Ectodermal cell (in vitro differentiated cells): ENCODE measurements around the gene CBX1.

Source experiments
- H3K27ac ChIP-seq: 2 replicates; pipeline ENCODE4 v1.7.0; 2013; ENCODE audit warnings: mild to moderate bottlenecking, low read depth, low read length; ENCODE audit not compliant: insufficient read depth, poor library complexity, severe bottlenecking
- H3K27me3 ChIP-seq: 2 replicates; pipeline ENCODE4 v1.7.0; 2013; ENCODE audit warnings: mild to moderate bottlenecking, low read length; ENCODE audit not compliant: insufficient read depth, control insufficient read depth, poor library complexity, severe bottlenecking
- H3K36me3 ChIP-seq: one replicate; pipeline ENCODE4 v1.7.0; 2013; ENCODE audit warnings: low read length; ENCODE audit not compliant: control insufficient read depth, insufficient read depth
- H3K4me1 ChIP-seq: one replicate; pipeline ENCODE4 v1.7.0; 2013; ENCODE audit warnings: low read length; ENCODE audit not compliant: control insufficient read depth, insufficient read depth
- H3K4me3 ChIP-seq: 2 replicates; pipeline ENCODE4 v1.7.0; 2013; ENCODE audit warnings: low read depth, low read length, control low read depth; ENCODE audit not compliant: insufficient read depth
- H3K9me3 ChIP-seq: 2 replicates; pipeline ENCODE4 v1.7.0; 2013; ENCODE audit warnings: mild to moderate bottlenecking, low read length, moderate library complexity; ENCODE audit not compliant: control insufficient read depth
- WGBS, 2 experiments: methylation state at CpG; one replicate each; pipeline ENCODE4 v1.1.7; 2013; ENCODE audit warnings: missing lambda C conversion rate in 2 of 2; 5-methylcytosine and 5-hydroxymethylcytosine counted together

The CBX1 gene

GRCh38 chr17:48021934-48022333 lies 79.3 kb downstream of the CBX1 start:
- no peak overlapping the region for H3K4me3 ChIP-seq
- peaks cover 34% of the 10 kb centered on the region for H3K4me1 ChIP-seq
- no peak overlapping the region for H3K27ac ChIP-seq
- 95 to 96% methylated on average over 5 of the region's 5 CpGs for WGBS, 2 experiments
- peaks cover 20% of the 10 kb centered on the region for H3K27me3 ChIP-seq
- no peaks in the 10 kb centered on the region for H3K9me3 ChIP-seq
- no peaks in the 10 kb centered on the region for H3K36me3 ChIP-seq
